ENCODE data around the gene GFRA1. TPM values are rescaled to one million over a fixed set of nuclear protein-coding genes. Genes with fewer than 3 reads are reported as not detected.
"Not testable (repeated sequence)": the region's sequence is repeated elsewhere in the genome, so short reads cannot be mapped to it uniquely, and the experiment has no call there.

GFRA1 gene
- total RNA-seq, 1 donor: not detected

- no peaks in the 10 kb centered on the region for H3K4me1 ChIP-seq (ENCODE audit: insufficient read depth, low read length)
- H3K9me3 ChIP-seq (ENCODE audit: low read depth, low read length): no peaks in the 10 kb centered on the region
- no peaks in the 10 kb centered on the region for H3K27me3 ChIP-seq (ENCODE audit: insufficient read depth, low read length)
- H3K4me3 ChIP-seq (ENCODE audit: low read length): no peak overlapping the region
Observed at GRCh38 chr10:116171505-116171904, 101.5 kb downstream of the GFRA1 start.

DNA sequence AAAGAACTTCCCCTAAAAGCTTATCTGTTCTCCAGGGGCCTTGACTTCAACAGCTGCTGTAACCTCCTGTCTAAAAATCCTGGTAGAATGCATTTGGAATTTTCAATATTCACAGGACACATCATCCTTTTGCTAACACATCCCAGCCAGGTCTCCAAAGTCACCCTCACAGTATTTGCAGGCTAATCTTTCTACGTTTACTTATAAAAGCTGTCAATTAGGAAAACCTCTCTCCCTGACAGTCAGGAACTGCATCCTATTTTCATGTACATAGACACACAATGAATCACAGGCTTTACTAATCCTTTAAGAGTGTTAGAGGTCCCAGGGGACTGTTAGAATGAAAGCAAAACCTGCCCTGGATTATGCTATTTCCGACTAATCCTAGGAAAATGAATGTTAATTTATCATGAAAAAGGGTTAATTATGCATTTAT is 102.2 kb downstream of the GFRA1 start:
- Histone ChIP-seq H3K4me1 (ENCODE audit: insufficient read depth, low read length) (no peaks in the 10 kb centered on the region), H3K27me3 (ENCODE audit: insufficient read depth, low read length) (no peaks in the 10 kb centered on the region), H3K4me3 (ENCODE audit: low read length) (no peak overlapping the region), H3K9me3 (ENCODE audit: low read depth, low read length) (no peaks in the 10 kb centered on the region)

DNA sequence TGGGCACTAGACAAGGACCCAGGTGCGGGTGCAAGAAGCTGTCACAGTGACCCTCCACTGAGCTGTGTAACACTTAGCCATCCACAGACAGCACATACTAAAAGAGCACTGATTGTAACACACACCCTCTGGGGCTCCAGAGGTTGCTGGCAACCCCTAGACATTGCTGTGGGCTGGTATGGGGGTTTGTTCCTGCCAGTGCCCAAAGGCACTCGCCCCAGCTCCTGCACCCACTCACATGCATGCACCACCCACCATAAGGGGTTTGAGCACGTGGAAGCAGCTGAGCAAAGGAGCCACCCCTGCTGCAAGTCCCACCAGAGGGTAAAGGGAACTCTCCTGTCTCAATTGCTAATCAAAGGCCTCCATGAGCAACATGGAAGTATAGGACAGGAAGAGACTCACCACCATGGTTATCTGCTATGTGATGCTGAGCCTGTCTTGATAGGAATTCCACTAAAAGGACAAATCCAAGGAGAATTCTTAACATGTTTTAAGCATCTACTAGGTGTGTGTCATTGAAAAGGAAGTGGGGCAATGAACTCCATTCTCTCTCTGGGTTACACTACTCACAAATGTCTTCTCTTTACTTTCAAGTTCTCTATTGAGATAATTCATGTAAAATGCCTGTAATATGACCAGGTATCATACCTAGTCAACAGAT is 103.1 kb downstream of the GFRA1 start:
- H3K4me3 ChIP-seq (ENCODE audit: low read length): no peak overlapping the region
- no peaks in the 10 kb centered on the region for H3K4me1 ChIP-seq (ENCODE audit: insufficient read depth, low read length)
- H3K9me3 ChIP-seq (ENCODE audit: low read depth, low read length): no peaks in the 10 kb centered on the region
- H3K27me3 ChIP-seq (ENCODE audit: insufficient read depth, low read length): no peaks in the 10 kb centered on the region

- no peaks in the 10 kb centered on the region for H3K4me1 ChIP-seq (ENCODE audit: insufficient read depth, low read length)
- no peak overlapping the region for H3K4me3 ChIP-seq (ENCODE audit: low read length)
- H3K9me3 ChIP-seq (ENCODE audit: low read depth, low read length): no peaks in the 10 kb centered on the region
- no peaks in the 10 kb centered on the region for H3K27me3 ChIP-seq (ENCODE audit: insufficient read depth, low read length)
Observed at GRCh38 chr10:116168745-116169144, 104.3 kb downstream of the GFRA1 start.

- H3K27me3 ChIP-seq (ENCODE audit: insufficient read depth, low read length): no peaks in the 10 kb centered on the region
Observed at GRCh38 chr10:116168329-116168728, 104.7 kb downstream of the GFRA1 start.

GRCh38 chr10:116165941-116166340 is 107.1 kb downstream of the GFRA1 start:
- H3K27me3 ChIP-seq (ENCODE audit: insufficient read depth, low read length); H3K9me3 ChIP-seq (ENCODE audit: low read depth, low read length); H3K4me1 ChIP-seq (ENCODE audit: insufficient read depth, low read length); H3K4me3 ChIP-seq (ENCODE audit: low read length): not testable (repeated sequence)

More at GRCh38 chr10:116168329-116168728, 104.7 kb downstream of the GFRA1 start:
- Histone ChIP-seq H3K9me3 (ENCODE audit: low read depth, low read length) (no peaks in the 10 kb centered on the region), H3K4me3 (ENCODE audit: low read length) (no peak overlapping the region), H3K4me1 (ENCODE audit: insufficient read depth, low read length) (no peaks in the 10 kb centered on the region)

DNA sequence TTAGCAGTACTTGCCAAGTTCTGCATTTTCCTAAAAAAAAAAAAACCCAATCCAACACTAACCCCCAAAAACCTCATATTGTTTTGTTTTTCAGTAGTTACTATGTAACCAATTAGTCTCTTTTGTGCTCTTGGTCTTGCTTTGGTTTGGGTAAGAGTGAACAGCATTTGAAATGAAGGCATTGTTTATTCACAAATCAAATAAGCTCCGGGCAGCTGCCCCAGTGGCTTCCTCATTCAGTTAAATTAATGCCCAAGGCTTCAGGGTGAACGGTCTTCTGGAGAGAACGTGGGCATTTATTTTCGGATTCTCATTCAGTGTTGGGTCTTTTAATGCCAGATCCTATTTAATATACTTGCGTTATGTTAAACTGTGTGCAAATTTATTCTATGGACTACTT is 108.7 kb downstream of the GFRA1 start:
- Histone ChIP-seq H3K4me1 (ENCODE audit: insufficient read depth, low read length) (no peaks in the 10 kb centered on the region), H3K27me3 (ENCODE audit: insufficient read depth, low read length) (no peaks in the 10 kb centered on the region), H3K4me3 (ENCODE audit: low read length) (no peak overlapping the region), H3K9me3 (ENCODE audit: low read depth, low read length) (no peaks in the 10 kb centered on the region)

DNA sequence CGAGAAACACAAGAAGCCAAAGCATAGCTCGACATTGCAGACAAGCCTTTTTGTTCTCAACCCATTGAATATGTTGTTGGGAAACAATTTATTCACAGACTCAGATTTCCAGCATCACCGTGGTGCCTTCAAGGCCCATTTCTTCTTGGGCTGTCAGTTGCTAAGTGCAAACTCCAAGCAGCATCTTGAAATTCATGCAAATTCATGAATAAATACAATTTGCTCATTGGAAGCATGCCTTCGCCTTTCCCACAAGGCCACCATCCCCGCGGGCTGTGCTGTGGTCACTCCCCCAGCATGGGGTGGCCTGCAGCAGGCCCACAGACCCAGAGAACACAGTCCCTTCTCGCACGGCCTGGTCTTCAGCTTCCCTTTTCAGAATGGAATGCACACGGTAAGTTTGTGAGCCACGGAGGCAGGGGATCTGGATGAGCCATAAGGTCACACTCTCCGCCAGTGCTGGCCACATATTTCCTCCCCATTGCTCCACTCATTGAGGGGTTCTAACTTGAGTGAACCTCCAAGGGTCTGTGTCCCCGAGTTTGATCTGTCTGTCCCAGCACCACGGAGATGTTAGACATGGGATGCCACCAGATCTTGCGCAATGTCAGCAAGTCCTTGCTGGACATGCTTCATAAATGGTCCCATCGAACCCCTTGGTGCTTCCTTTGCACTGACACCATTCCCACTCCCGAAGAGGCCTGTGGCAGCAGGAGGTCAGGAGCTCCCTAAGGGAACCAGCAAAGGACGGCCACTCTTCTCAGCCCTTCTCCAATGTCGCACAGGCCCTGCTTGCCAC is 109.5 kb downstream of the GFRA1 start:
- Histone ChIP-seq H3K4me3 (ENCODE audit: low read length) (no peak overlapping the region), H3K27me3 (ENCODE audit: insufficient read depth, low read length) (no peaks in the 10 kb centered on the region), H3K9me3 (ENCODE audit: low read depth, low read length) (no peaks in the 10 kb centered on the region), H3K4me1 (ENCODE audit: insufficient read depth, low read length) (no peaks in the 10 kb centered on the region)

- H3K4me1 ChIP-seq (ENCODE audit: insufficient read depth, low read length): no peaks in the 10 kb centered on the region
Observed at GRCh38 chr10:116162851-116163250, 110.2 kb downstream of the GFRA1 start.

DNA sequence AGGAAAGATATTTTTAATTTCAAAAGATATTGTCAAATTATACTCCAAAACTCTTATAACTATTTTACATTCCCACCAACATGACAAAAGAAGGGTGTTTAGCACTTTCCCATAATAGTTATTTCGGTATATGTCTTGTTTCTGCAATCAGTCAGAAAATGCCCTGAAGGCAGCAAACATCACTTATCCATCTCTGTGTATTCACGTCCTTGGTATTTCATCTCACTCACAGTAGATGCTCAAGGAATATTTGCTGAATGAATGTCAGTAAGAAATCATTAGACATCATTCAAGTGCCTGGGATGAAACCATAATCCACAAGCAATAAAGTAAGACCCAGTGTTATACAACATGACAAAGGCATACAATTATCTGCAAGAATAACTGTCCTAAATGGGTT is 112.7 kb downstream of the GFRA1 start:
- no peaks in the 10 kb centered on the region for H3K4me1 ChIP-seq (ENCODE audit: insufficient read depth, low read length)
- H3K4me3 ChIP-seq (ENCODE audit: low read length): no peak overlapping the region
- H3K27me3 ChIP-seq (ENCODE audit: insufficient read depth, low read length): no peaks in the 10 kb centered on the region
- H3K9me3 ChIP-seq (ENCODE audit: low read depth, low read length): no peaks in the 10 kb centered on the region

More at GRCh38 chr10:116162851-116163250, 110.2 kb downstream of the GFRA1 start:
- Histone ChIP-seq H3K4me3 (ENCODE audit: low read length) (no peak overlapping the region), H3K27me3 (ENCODE audit: insufficient read depth, low read length) (no peaks in the 10 kb centered on the region), H3K9me3 (ENCODE audit: low read depth, low read length) (no peaks in the 10 kb centered on the region)

- no peaks in the 10 kb centered on the region for H3K27me3 ChIP-seq (ENCODE audit: insufficient read depth, low read length)
- H3K9me3 ChIP-seq (ENCODE audit: low read depth, low read length): no peaks in the 10 kb centered on the region
- H3K4me1 ChIP-seq (ENCODE audit: insufficient read depth, low read length): no peaks in the 10 kb centered on the region
- no peak overlapping the region for H3K4me3 ChIP-seq (ENCODE audit: low read length)
Observed at GRCh38 chr10:116159197-116159596, 113.8 kb downstream of the GFRA1 start.

GRCh38 chr10:116158036-116158435 is 115.0 kb downstream of the GFRA1 start:
- Histone ChIP-seq H3K4me1 (ENCODE audit: insufficient read depth, low read length) (no peaks in the 10 kb centered on the region), H3K27me3 (ENCODE audit: insufficient read depth, low read length) (no peaks in the 10 kb centered on the region), H3K4me3 (ENCODE audit: low read length) (no peak overlapping the region)

GRCh38 chr10:116157485-116157884 is 115.5 kb downstream of the GFRA1 start:
- Histone ChIP-seq H3K27me3 (ENCODE audit: insufficient read depth, low read length) (no peaks in the 10 kb centered on the region), H3K4me1 (ENCODE audit: insufficient read depth, low read length) (no peaks in the 10 kb centered on the region), H3K9me3 (ENCODE audit: low read depth, low read length) (no peaks in the 10 kb centered on the region), H3K4me3 (ENCODE audit: low read length) (no peak overlapping the region)

More at GRCh38 chr10:116158036-116158435, 115.0 kb downstream of the GFRA1 start:
- H3K9me3 ChIP-seq (ENCODE audit: low read depth, low read length): no peaks in the 10 kb centered on the region

GRCh38 chr10:116156819-116157218 is 116.2 kb downstream of the GFRA1 start:
- Histone ChIP-seq H3K9me3 (ENCODE audit: low read depth, low read length) (no peaks in the 10 kb centered on the region), H3K4me3 (ENCODE audit: low read length) (no peak overlapping the region), H3K4me1 (ENCODE audit: insufficient read depth, low read length) (no peaks in the 10 kb centered on the region), H3K27me3 (ENCODE audit: insufficient read depth, low read length) (no peaks in the 10 kb centered on the region)

- no peaks in the 10 kb centered on the region for H3K9me3 ChIP-seq (ENCODE audit: low read depth, low read length)
- H3K4me3 ChIP-seq (ENCODE audit: low read length): no peak overlapping the region
- H3K27me3 ChIP-seq (ENCODE audit: insufficient read depth, low read length): no peaks in the 10 kb centered on the region
- H3K4me1 ChIP-seq (ENCODE audit: insufficient read depth, low read length): no peaks in the 10 kb centered on the region
Observed at GRCh38 chr10:116155191-116155590, 117.8 kb downstream of the GFRA1 start.

DNA sequence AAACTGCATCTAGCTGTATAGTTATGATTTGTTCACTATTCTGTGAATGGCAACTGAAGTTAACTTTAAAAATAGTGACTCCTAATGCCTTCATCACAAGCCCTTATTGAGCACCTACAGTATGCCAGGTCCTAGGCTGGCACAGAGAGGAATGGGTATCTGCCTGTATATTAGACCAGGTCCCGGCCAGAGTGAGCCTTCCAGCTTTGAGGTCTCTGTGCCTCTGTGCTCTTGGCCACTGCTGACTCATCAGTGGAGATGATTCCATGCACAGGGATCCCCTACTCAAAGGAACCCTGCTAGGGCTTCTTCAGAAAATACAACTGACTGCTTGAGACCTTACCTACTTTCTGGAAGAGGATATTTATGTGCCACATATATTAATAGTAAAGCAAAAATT is 118.4 kb downstream of the GFRA1 start:
- Histone ChIP-seq H3K4me1 (ENCODE audit: insufficient read depth, low read length) (no peaks in the 10 kb centered on the region), H3K27me3 (ENCODE audit: insufficient read depth, low read length) (no peaks in the 10 kb centered on the region), H3K9me3 (ENCODE audit: low read depth, low read length) (no peaks in the 10 kb centered on the region), H3K4me3 (ENCODE audit: low read length) (no peak overlapping the region)
